ENCODE results near the gene MATN4.

Gene MATN4

DNA sequence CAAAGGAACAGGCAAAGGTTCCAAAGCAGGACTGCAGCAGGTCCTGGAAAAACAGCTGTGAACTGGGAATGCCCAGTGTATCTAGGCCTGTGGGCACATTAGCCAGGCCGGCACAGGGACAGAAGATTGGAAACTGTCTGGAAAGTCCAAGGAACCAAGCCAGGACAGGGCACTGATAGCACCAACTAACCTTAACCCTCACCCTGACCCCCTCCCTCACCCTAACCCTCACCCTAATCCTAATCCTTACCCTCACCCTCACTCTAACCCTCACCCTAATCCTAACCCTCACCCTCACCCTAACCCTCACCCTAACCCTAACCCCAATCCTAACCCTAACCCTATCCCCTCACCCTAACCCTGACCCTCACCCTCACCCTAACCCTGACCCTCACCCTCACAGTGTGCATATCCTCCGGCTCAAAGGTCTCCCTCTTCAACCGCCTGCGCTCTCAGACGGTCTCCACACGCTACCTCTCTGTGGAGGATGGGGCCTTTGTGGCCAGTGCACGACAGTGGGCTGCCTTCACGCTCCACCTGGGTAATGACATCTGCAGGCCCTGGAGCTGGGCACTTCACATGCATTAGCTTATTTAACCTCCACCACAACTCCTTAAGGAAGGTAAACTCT lies 5.1 kb upstream of the MATN4 start:
- DNase-seq: no peak

GRCh38 chr20:45312241-45312640 lies 4.1 kb upstream of the MATN4 start:
- no peak for DNase-seq

GRCh38 chr20:45311589-45312211 lies 3.6 kb upstream of the MATN4 start:
- no peak for DNase-seq

DNA sequence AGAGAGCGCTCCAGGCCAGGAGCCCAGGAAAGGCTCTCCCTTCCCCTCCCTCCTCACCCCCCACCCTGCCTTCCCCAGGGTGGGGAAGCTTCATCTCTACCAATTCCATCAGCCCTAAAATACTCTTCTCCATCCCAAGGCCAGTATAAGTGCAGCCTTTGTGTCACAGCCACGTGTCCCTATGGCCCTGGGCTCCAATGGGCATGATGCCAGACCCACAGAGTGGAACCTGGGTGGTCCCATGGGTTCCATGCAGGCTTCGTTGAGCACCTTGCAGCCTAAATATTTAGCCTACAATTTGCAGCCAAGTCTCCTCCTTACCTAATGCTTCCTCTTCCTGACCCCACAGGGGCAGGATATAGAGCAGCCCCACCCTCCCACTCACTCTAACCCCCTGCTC lies 976 bp upstream of the MATN4 start:
- DNase-seq: no peak

- no peak for DNase-seq
Observed at GRCh38 chr20:45307076-45307640, 941 bp downstream of the MATN4 start.

GRCh38 chr20:45306431-45306982 lies 1.6 kb downstream of the MATN4 start, which contains the start of gene RBPJL:
TSS of gene RBPJL (plus strand) at chr20:45306840. CDS start at chr20:45306923, 83 bp downstream.
- DNase-seq: no peak

GRCh38 chr20:45305262-45305661 lies 2.8 kb downstream of the MATN4 start:
- DNase-seq: no peak

DNA sequence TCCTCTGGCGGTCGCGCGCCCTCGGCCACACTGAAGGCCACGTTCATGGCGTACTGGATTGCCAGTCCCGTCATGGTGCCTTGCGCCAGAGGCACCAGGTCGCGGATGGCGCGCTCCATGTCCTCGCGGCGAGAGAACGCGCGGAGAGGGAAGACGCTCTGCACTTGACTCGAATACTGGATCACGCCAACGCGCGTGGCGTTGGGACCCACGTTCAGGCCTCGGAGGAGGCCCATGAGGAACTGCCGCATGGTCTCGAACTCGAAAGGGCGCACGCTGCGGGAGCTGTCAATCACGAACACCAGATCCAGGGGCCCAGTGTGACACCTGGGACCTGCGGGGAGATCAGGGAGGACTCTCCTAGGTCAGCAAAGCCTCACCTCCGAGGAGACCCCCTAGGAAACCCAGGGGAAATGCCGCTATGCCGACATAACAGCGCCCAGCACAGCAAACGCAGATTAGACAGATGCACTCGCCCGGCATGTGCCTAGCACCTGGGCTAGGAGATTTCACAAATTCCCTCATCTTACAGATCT lies 3.6 kb downstream of the MATN4 start:
- no peak for DNase-seq

- no peak for DNase-seq
Observed at GRCh38 chr20:45303586-45304463, 4.3 kb downstream of the MATN4 start.

DNA sequence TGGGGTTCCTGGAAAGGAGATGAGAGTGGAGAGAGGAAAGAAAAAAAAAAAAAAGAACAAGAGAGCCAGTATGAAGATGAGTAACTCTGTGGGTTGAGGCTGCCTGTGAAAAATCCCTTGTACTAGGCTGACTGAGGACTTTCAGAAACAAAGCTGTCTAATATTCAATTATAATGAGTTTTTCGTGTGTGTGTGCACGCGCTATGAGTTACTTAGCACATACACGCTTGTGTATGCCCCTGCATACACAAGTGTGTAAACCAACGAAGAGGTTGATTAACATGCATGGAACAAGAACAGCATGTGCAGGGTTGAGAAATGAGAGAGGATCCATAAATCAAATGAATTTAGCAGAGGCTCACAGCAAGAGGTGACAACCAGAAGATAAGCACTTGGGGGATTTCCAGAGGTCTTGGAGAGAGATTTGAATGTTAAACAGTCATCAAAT lies 6.3 kb downstream of the MATN4 start:
- DNase-seq: no peak

GRCh38 chr20:45300961-45301360 lies 7.1 kb downstream of the MATN4 start:
- no peak for DNase-seq

GRCh38 chr20:45299786-45300185 lies 8.3 kb downstream of the MATN4 start:
- DNase-seq: no peak

DNA sequence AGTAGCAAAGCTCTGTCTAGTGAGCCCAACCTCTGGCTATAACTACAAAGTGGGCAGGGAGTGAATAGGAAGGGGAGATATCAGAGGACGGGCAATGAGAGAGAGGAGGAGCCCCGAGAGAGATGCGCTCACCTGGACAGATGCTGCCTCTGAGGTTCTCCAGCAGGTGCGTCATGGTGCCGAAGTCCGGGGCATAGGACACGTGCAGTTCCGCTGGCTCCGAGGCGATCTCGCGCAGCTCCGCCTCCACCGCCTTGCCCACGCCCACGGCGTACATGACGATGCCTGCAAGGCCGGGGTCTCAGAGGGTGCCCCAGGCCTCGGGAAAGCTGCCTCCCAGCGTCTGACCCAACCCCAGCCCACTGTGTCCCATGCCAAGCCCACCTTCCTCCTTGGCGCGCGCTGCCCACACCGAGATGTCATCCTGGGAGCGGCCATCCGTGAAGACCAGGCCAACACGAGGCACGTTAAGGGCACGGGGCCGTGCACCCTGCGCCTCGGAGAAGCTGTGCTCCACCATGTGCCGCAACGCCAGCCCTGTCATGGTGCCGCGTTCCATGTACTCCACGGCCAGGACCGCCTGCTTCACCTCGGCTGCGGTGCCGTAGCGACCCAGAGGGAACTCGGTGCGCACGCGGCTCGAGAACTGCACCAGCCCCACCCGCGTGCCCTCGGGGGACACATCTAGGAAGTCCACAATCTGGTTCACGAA lies 10.2 kb downstream of the MATN4 start:
- DNase-seq: no peak

GRCh38 chr20:45294659-45295058 lies 13.4 kb downstream of the MATN4 start:
- no peak for DNase-seq

DNA sequence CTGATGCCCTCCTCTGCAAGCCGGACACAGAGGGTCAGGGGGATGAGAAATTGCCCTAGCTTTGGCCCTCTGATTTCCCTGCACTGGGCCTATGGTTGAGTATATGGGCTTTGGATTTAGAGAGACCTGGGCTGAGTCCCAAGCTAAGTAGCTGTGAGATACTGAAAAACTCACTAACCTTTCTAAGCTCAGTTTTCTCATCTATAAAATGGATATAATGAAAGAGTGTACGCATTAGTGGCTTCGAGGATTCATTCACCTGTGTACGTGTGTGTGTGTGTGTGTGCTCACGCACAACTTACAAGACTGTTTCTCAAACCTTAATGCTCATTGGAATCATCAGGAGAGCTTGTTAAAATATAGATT lies 14.1 kb downstream of the MATN4 start:
- no peak for DNase-seq

- DNase-seq: peak; percentile 55
Observed at GRCh38 chr20:45293041-45294002, 14.8 kb downstream of the MATN4 start.

- DNase-seq: no peak
Observed at GRCh38 chr20:45292343-45292742, 15.8 kb downstream of the MATN4 start.

- DNase-seq: no peak
Observed at GRCh38 chr20:45291526-45291925, 16.6 kb downstream of the MATN4 start.

DNA sequence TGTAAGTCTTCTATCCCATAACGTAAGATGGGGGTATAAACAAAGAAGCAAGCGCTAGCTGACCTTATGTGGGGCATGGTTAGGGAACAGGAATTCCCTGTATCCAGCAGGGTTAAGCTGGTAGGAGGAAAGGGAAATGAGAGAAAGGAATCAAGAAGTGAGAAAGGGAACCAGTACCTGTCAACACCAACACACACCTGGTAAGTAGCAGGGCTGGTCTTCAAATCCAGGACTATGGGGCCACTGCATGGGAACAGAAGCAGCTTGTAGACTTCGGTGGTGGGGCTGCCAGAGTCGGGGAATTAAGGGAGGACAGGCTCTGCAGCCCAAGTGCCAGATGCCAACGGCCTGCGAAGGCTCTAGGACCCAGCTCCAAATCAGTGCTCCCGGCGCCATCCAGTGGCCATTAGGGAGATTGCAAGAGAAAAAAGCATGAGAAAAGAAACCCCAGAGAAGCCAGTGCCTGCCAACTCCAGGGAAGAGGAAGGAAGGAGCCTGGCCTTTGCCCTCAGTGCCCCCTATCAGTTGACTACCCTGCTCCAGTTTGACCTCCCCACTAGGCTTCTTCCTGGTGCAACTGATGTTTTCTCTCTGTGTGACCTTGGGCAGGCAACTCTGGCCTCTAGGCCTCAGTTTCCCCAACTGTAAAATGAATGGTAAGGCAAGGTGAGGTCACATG lies 17.3 kb downstream of the MATN4 start:
- peak; percentile 82 for DNase-seq

GRCh38 chr20:45289942-45290676 lies 18.0 kb downstream of the MATN4 start:
- DNase-seq: no peak

Data from NCI-H2029 treated with DMSO at 0.1 percent for 48 hours (cell line).